ENCODE data around the gene EDN1. TPM values are rescaled to one million over a fixed set of nuclear protein-coding genes. Genes with fewer than 3 reads are reported as not detected.

Gene EDN1
- total RNA-seq, 1 donor from 2014 or later: 6.5 TPM

DNA sequence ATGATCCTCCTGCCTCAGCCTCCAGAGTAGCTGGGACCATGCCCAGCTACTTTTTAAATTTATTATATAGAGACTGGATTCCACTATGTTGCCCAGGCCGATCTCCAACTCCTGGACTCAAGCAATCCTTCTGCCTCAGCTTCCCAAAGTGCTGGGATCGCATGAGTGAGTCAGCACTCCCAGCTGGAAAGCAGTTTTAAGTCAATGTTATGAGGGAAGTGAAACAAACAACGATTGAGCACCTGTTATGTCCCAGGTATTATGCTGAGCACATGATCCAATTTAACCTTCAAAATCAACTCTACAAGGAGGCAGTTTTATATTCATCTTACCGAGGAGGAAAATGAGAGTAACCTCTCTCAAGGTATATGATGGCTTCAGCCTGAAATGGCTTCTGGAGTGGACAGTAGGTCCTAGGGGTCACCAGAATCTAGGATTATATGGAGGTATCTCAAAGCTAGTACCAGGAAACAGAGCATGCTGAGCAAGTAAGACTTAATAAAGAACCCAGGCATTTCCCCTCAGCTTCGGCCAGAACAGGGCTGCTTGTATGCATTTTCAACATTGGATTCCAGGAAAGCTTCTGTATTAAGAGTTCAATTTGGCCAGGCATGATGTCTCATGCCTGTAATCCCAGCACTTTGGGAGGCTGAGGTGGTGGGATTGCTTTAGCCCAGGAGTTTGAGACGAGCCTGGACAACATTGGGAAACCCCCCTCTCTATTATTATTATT, 55.0 kb downstream of the EDN1 start:
- DNase-seq (ENCODE audit: low spot score): no peak

DNA sequence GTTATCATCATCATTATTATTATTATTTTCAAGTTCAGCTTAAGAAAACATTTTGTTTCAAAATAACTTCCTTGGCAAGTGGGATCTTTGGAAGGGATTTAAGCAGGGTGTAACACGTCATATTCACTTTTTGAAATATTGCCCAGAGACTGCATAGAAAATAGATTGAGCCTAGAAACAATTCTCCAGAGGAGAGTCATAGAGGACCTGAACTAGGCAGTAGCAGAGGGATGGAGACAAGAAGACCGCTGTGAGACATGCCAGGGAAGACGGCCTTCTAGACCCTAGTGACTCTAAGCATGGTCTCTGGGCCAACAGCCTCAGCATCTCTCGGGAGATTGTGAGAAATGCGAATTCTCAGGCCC, 55.5 kb downstream of the EDN1 start:
- DNase-seq (ENCODE audit: low spot score): no peak

Measured in mucosa of gallbladder (tissue), 1 donor.